Activated CD8-positive, alpha-beta memory T cell treated with anti-CD3 and anti-CD28 coated beads for 4 hours (primary cell): Measurements from ENCODE around the gene PAPOLG.
"Not testable (repeated sequence)": the region's sequence is repeated elsewhere in the genome, so short reads cannot be mapped to it uniquely, and the experiment has no call there.

ENCODE experiments used
- DNase-seq, 2 donors: peaks; one replicate each; pipeline ENCODE4 v3.0.0-alpha.2; 2020; ENCODE audit warnings: low read depth in 2 of 2

Gene PAPOLG

GRCh38 chr2:60822987-60823386 lies 66.9 kb downstream of the PAPOLG start:
- no peak for DNase-seq

GRCh38 chr2:60823694-60824305 lies 67.7 kb downstream of the PAPOLG start:
- DNase-seq, result no peak

- no peak for DNase-seq
Observed at GRCh38 chr2:60825666-60826065, 69.6 kb downstream of the PAPOLG start.

GRCh38 chr2:60826111-60826510 lies 70.0 kb downstream of the PAPOLG start:
- DNase-seq, result no peak

- DNase-seq, result not testable (repeated sequence)
Observed at GRCh38 chr2:60826860-60827259, 70.8 kb downstream of the PAPOLG start.

- no peak for DNase-seq
Observed at GRCh38 chr2:60827369-60827768, 71.3 kb downstream of the PAPOLG start.

- DNase-seq, result no peak
Observed at GRCh38 chr2:60830991-60831390, 74.9 kb downstream of the PAPOLG start.

GRCh38 chr2:60831921-60832320 lies 75.9 kb downstream of the PAPOLG start:
- no peak for DNase-seq

GRCh38 chr2:60832621-60833020 lies 76.6 kb downstream of the PAPOLG start:
- no peak for DNase-seq

GRCh38 chr2:60834270-60834717 lies 78.2 kb downstream of the PAPOLG start:
- DNase-seq, result no peak

- DNase-seq, result no peak
Observed at GRCh38 chr2:60836491-60836890, 80.4 kb downstream of the PAPOLG start.

GRCh38 chr2:60837123-60837522 lies 81.1 kb downstream of the PAPOLG start:
- DNase-seq, result no peak

GRCh38 chr2:60838481-60838880 lies 82.4 kb downstream of the PAPOLG start:
- DNase-seq, result no peak

GRCh38 chr2:60839126-60839813 lies 83.2 kb downstream of the PAPOLG start:
- no peak for DNase-seq

GRCh38 chr2:60840880-60841279 lies 84.8 kb downstream of the PAPOLG start:
- no peak for DNase-seq

GRCh38 chr2:60843006-60843405 lies 86.9 kb downstream of the PAPOLG start:
- no peak for DNase-seq

- DNase-seq, result no peak
Observed at GRCh38 chr2:60844105-60844504, 88.0 kb downstream of the PAPOLG start.

- no peak for DNase-seq
Observed at GRCh38 chr2:60847854-60848253, 91.8 kb downstream of the PAPOLG start.
